NB4 (cell line): Measurements from ENCODE around the gene CT45A1.

Source experiments
- POLR2A ChIP-seq: IDR thresholded peaks from 2 replicates; pipeline ENCODE4 v1.6.1; 2011; ENCODE audit warnings: mild to moderate bottlenecking; ENCODE audit not compliant: insufficient read length; ENCODE audit errors: extremely low read depth
- TF ChIP-seq, protein P1 (sequence below): IDR thresholded peaks from one replicate; pipeline ENCODE4 v1.5.1; 2012; ENCODE audit warnings: low read depth, low read length

DNA sequence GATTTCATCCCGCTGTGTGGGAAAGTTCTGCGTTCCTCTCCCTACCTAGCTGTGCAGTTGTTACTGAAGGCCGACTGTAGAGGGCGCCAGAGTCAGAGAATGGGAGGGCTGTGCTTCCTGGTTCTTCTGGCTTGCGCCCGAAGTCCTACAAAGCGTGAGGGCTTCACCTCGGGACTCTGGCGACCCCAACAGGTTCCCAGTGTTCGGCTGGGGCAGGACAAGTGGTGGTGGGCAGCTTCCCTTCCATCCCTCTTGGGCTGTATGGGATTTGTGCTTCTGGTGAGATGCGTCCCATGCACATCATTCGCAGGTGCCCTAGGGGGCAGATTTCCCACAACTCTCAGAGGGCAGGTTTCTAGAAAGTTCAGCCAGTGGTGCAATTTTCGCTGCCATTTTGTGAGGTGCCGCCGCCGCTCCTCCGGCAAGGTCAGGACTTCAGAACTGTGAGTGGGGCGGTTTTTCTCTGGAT, 27.3 kb downstream of the CT45A1 start:
- TF ChIP-seq POLR2A = no peak
- TF ChIP-seq, protein P1, sequence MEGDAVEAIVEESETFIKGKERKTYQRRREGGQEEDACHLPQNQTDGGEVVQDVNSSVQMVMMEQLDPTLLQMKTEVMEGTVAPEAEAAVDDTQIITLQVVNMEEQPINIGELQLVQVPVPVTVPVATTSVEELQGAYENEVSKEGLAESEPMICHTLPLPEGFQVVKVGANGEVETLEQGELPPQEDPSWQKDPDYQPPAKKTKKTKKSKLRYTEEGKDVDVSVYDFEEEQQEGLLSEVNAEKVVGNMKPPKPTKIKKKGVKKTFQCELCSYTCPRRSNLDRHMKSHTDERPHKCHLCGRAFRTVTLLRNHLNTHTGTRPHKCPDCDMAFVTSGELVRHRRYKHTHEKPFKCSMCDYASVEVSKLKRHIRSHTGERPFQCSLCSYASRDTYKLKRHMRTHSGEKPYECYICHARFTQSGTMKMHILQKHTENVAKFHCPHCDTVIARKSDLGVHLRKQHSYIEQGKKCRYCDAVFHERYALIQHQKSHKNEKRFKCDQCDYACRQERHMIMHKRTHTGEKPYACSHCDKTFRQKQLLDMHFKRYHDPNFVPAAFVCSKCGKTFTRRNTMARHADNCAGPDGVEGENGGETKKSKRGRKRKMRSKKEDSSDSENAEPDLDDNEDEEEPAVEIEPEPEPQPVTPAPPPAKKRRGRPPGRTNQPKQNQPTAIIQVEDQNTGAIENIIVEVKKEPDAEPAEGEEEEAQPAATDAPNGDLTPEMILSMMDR = peak; percentile 51
